ENCODE data around the gene RETSAT.
A peak's percentile ranks its signal among the peaks of the same experiment; 100 is the strongest.

Gene RETSAT

DNA sequence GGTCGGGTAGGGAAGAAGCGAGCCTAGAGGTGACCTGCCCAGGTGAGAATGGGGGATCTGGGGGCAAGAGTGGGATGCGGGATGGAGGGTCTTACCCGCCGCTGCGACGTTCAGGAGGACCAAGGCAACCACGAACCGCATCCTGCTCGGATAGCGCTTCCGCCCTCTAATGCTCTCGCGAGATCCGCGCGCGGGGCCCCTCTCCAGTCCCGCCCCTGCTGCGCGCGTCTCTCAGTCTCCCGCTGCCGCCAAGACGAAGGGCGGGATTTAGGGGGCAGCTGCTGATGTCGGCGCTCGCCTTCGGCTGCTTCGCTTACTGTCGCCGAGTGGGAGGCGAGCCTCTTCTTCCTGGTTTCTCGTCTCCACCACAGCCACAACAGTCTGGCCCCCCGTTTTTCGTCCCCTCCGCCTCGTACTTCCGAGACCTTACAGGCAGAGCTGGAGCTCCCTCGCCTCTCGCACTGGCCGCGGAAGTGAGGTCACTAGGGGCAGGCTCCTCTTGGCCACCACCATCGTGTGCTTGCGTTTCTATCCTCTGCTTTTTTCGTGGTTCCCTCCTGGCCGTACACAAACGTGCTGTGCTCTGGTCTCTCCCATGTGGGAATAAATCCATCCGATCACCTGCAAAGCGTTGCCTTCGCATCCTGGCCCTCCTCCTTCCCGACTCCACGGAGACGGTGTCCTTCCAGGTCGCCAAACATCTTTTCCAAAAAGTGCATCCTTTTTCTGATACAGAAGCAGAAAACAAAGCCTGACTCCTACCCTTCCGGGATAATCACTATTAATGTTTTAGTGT is 26.3 kb downstream of the RETSAT start, which contains the start of gene TGOLN2:
TGOLN2 (minus strand) TSS at position 168 of the 796 bp plus-strand sequence; CDS start at position 141, 27 bp downstream.
- Histone ChIP-seq H3K9me3 (ENCODE audit: insufficient read depth, low read length) (no peaks in the 10 kb centered on the region), H3K27ac (ENCODE audit: low read depth, low read length) (peak within 1 kb of the TSS; percentile 82), H3K4me3 (ENCODE audit: insufficient read depth, low read length, poor library complexity, severe bottlenecking) (peak within 1 kb of the TSS; percentile 83), H3K79me2 (ENCODE audit: insufficient read depth, low read length) (peaks cover 47% of the 10 kb centered on the region), H4K20me1 (ENCODE audit: low read depth, low read length) (peaks cover 23% of the 10 kb centered on the region), H3K9ac (ENCODE audit: low read length) (peak within 1 kb of the TSS; percentile 84), H2AFZ (ENCODE audit: low read depth, low read length, severe bottlenecking) (peak within 1 kb of the TSS; percentile 1), H3K36me3 (ENCODE audit: low read length) (peaks cover 22% of the 10 kb centered on the region), H3K9me2 (replicated peaks; ENCODE audit: insufficient read depth, low read length) (no peaks in the 10 kb centered on the region), H3F3A (ENCODE audit: insufficient read depth) (no peaks in the 10 kb centered on the region), H3K4me2 (ENCODE audit: low read depth, low read length, poor library complexity, severe bottlenecking) (peak within 1 kb of the TSS; percentile 93), H3K27me3 (ENCODE audit: low read length) (no peaks in the 10 kb centered on the region)
- TF ChIP-seq, protein P1, sequence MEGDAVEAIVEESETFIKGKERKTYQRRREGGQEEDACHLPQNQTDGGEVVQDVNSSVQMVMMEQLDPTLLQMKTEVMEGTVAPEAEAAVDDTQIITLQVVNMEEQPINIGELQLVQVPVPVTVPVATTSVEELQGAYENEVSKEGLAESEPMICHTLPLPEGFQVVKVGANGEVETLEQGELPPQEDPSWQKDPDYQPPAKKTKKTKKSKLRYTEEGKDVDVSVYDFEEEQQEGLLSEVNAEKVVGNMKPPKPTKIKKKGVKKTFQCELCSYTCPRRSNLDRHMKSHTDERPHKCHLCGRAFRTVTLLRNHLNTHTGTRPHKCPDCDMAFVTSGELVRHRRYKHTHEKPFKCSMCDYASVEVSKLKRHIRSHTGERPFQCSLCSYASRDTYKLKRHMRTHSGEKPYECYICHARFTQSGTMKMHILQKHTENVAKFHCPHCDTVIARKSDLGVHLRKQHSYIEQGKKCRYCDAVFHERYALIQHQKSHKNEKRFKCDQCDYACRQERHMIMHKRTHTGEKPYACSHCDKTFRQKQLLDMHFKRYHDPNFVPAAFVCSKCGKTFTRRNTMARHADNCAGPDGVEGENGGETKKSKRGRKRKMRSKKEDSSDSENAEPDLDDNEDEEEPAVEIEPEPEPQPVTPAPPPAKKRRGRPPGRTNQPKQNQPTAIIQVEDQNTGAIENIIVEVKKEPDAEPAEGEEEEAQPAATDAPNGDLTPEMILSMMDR (IDR thresholded peaks at IDR 0.05; ENCODE audit: insufficient read depth, low read length, poor library complexity, severe bottlenecking), result no peak
- no peak for TF ChIP-seq EZH2phosphoT487 (conservative IDR thresholded peaks at IDR 0.05; ENCODE audit: low read length)

DNA sequence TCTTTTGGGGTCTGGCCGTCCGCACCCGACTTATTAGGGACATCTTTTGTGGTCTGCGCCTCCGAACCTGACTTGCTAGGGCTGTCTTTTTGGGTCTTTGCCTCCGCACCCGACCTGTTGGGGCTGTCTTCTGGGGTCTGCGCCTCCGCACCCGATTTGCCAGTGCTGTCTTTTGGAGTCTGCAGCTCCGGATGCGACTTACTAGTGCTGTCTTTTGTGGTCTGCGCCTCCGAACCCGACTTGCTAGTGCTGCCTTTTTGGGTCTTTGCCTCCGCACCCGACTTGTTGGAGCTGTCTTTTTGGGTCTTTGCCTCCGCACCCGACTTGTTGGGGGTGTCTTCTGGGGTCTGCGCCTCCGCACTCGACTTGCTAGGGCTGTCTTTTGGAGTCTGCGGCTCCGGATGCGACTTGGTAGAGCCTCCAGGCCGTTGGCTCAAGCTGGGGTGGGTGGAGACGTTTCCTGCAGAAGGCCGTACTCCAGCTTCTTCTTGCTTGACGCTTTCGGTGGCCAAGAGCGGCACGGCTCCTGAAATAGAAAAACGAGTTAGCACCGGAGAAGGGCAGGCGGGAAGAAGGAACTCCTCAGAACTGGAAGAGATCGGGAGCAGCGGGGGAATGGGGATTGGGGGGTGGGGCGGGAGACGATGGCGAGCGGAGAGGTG is 27.0 kb downstream of the RETSAT start:
- no peak overlapping the region for H2AFZ ChIP-seq (ENCODE audit: low read depth, low read length, severe bottlenecking)

DNA sequence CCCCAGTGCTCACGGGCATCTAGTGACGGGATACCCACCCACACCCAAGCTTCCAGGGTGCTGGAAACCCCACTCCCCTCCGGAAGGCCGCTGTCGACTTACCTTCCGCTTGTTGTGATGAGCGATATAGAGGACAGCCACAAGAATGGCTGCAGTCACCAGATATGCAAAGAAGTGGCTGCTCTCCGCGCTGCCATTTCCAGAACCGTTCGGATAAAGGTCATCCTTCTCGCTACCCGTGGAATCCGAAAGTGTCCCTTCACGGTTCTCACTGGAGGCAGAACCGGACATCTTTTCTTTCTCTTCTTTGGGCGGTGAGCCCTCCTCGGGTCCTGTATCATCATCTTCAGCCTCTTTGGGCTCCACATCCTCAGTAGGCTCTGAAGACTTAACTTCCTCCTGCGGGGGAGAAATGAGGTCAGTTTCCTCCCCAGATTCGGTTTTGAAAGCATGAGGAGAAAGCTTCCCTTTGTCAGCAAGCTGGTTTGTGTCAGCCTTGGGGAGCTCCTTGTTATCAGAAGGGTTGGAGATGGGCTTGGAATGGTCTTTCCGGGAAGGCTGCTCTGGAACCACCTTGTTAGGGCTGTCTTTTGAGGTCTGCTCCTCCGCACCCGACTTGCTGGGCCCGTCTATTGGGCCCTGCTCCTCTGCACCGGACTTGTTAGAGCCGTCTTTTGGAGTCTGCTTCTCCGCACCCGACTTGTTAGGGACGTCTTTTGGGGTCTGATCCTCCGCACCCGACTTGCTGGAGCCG is 27.7 kb downstream of the RETSAT start:
- no peaks in the 10 kb centered on the region for H3K9me3 ChIP-seq (ENCODE audit: insufficient read depth, low read length)
- peak overlapping the region; percentile 82 for H3K27ac ChIP-seq (ENCODE audit: low read depth, low read length)
- peak overlapping the region; percentile 83 for H3K4me3 ChIP-seq (ENCODE audit: insufficient read depth, low read length, poor library complexity, severe bottlenecking)
- H3K9me2 ChIP-seq (replicated peaks; ENCODE audit: insufficient read depth, low read length), result no peaks in the 10 kb centered on the region
- H3K79me2 ChIP-seq (ENCODE audit: insufficient read depth, low read length), result peaks cover 61% of the 10 kb centered on the region
- peak overlapping the region; percentile 84 for H3K9ac ChIP-seq (ENCODE audit: low read length)
- TF ChIP-seq, protein P1 (IDR thresholded peaks at IDR 0.05; ENCODE audit: insufficient read depth, low read length, poor library complexity, severe bottlenecking), result no peak
- TF ChIP-seq EZH2phosphoT487 (conservative IDR thresholded peaks at IDR 0.05; ENCODE audit: low read length), result no peak
- H3K4me2 ChIP-seq (ENCODE audit: low read depth, low read length, poor library complexity, severe bottlenecking), result peak overlapping the region; percentile 93
- peaks cover 31% of the 10 kb centered on the region for H4K20me1 ChIP-seq (ENCODE audit: low read depth, low read length)
- H3K27me3 ChIP-seq (ENCODE audit: low read length), result no peaks in the 10 kb centered on the region
- no peak overlapping the region for H2AFZ ChIP-seq (ENCODE audit: low read depth, low read length, severe bottlenecking)
- H3F3A ChIP-seq (ENCODE audit: insufficient read depth), result no peaks in the 10 kb centered on the region
- H3K36me3 ChIP-seq (ENCODE audit: low read length), result peaks cover 35% of the 10 kb centered on the region

More for the DNA sequence above, 27.0 kb downstream of the RETSAT start:
- Histone ChIP-seq H3K79me2 (ENCODE audit: insufficient read depth, low read length) (peaks cover 54% of the 10 kb centered on the region), H3K4me3 (ENCODE audit: insufficient read depth, low read length, poor library complexity, severe bottlenecking) (peak overlapping the region; percentile 83), H3K36me3 (ENCODE audit: low read length) (peaks cover 28% of the 10 kb centered on the region), H3K9ac (ENCODE audit: low read length) (peak overlapping the region; percentile 84), H3K9me3 (ENCODE audit: insufficient read depth, low read length) (no peaks in the 10 kb centered on the region), H3K27me3 (ENCODE audit: low read length) (no peaks in the 10 kb centered on the region), H4K20me1 (ENCODE audit: low read depth, low read length) (peaks cover 27% of the 10 kb centered on the region), H3K27ac (ENCODE audit: low read depth, low read length) (peak overlapping the region; percentile 82), H3F3A (ENCODE audit: insufficient read depth) (no peaks in the 10 kb centered on the region), H3K4me2 (ENCODE audit: low read depth, low read length, poor library complexity, severe bottlenecking) (peak overlapping the region; percentile 93), H3K9me2 (replicated peaks; ENCODE audit: insufficient read depth, low read length) (no peaks in the 10 kb centered on the region)
- no peak for TF ChIP-seq EZH2phosphoT487 (conservative IDR thresholded peaks at IDR 0.05; ENCODE audit: low read length)
- TF ChIP-seq, protein P1 (IDR thresholded peaks at IDR 0.05; ENCODE audit: insufficient read depth, low read length, poor library complexity, severe bottlenecking), result no peak

Measured in SU-DHL-6 (cell line).